ENCODE measurements around the gene LDB2. TPM values are rescaled to one million over a fixed set of nuclear protein-coding genes. Genes with fewer than 3 reads are reported as not detected.
A peak's percentile ranks its signal among the peaks of the same experiment; 100 is the strongest.

LDB2 gene
- total RNA-seq, 2 donors from 2014 or later: 31.0 to 34.1 TPM

GRCh38 chr4:16655111-16655510 is 243.3 kb downstream of the LDB2 start:
- Histone ChIP-seq H3K4me1 (ENCODE audit: control insufficient read depth in 1 of 2, low read depth in 2 of 2) (peaks cover 5 to 17% of the 10 kb centered on the region in 2 donors), H3K36me3 (no peaks in the 10 kb centered on the region), H3K9me3 (no peaks in the 10 kb centered on the region), H3K27ac (no peak overlapping the region), H3K27me3 (replicated peaks; ENCODE audit: insufficient read depth) (no peaks in the 10 kb centered on the region), H3K4me3 (no peak overlapping the region)
- no peak for DNase-seq (ENCODE audit: low spot score)
- TF ChIP-seq CTCF (IDR thresholded peaks at IDR 0.05): no peak
- no peak for ATAC-seq (ENCODE audit: insufficient number of reproducible peaks, low FRiP score, low read depth)

GRCh38 chr4:16652732-16653305 is 245.6 kb downstream of the LDB2 start:
- H3K4me1 ChIP-seq (ENCODE audit: control insufficient read depth in 1 of 2, low read depth in 2 of 2): peaks cover 5 to 17% of the 10 kb centered on the region in 2 donors
- H3K27me3 ChIP-seq (replicated peaks; ENCODE audit: insufficient read depth): no peaks in the 10 kb centered on the region
- DNase-seq (ENCODE audit: low spot score) (no peak), ATAC-seq (ENCODE audit: insufficient number of reproducible peaks, low FRiP score, low read depth) (no peak)
- no peak for TF ChIP-seq CTCF (IDR thresholded peaks at IDR 0.05)
- H3K36me3 ChIP-seq: no peaks in the 10 kb centered on the region
- no peaks in the 10 kb centered on the region for H3K9me3 ChIP-seq
- H3K4me3 ChIP-seq: peak overlapping the region; percentile 42
- no peak overlapping the region for H3K27ac ChIP-seq

- Histone ChIP-seq H3K9me3 (no peaks in the 10 kb centered on the region), H3K36me3 (no peaks in the 10 kb centered on the region), H3K27me3 (replicated peaks; ENCODE audit: insufficient read depth) (no peaks in the 10 kb centered on the region), H3K4me1 (ENCODE audit: control insufficient read depth in 1 of 2, low read depth in 2 of 2) (no peaks in the 10 kb centered on the region), H3K27ac (no peak overlapping the region), H3K4me3 (no peak overlapping the region)
- no peak for TF ChIP-seq CTCF (IDR thresholded peaks at IDR 0.05)
- ATAC-seq (ENCODE audit: insufficient number of reproducible peaks, low FRiP score, low read depth) (no peak), DNase-seq (ENCODE audit: low spot score) (no peak)
Measured at GRCh38 chr4:16646459-16646858, 252.0 kb downstream of the LDB2 start.

- DNase-seq (ENCODE audit: low spot score): no peak
- no peak overlapping the region for H3K27ac ChIP-seq
- no peaks in the 10 kb centered on the region for H3K36me3 ChIP-seq
- TF ChIP-seq CTCF (IDR thresholded peaks at IDR 0.05): no peak
- H3K4me3 ChIP-seq: no peak overlapping the region
- ATAC-seq (ENCODE audit: insufficient number of reproducible peaks, low FRiP score, low read depth): no peak
- no peaks in the 10 kb centered on the region for H3K27me3 ChIP-seq (replicated peaks; ENCODE audit: insufficient read depth)
- no peaks in the 10 kb centered on the region for H3K4me1 ChIP-seq (ENCODE audit: control insufficient read depth in 1 of 2, low read depth in 2 of 2)
- no peaks in the 10 kb centered on the region for H3K9me3 ChIP-seq
Measured at GRCh38 chr4:16643893-16644292, 254.6 kb downstream of the LDB2 start.

- no peaks in the 10 kb centered on the region for H3K9me3 ChIP-seq
- H3K27ac ChIP-seq: no peak overlapping the region
- ATAC-seq (ENCODE audit: insufficient number of reproducible peaks, low FRiP score, low read depth) (no peak), DNase-seq (ENCODE audit: low spot score) (no peak)
- H3K4me1 ChIP-seq (ENCODE audit: control insufficient read depth in 1 of 2, low read depth in 2 of 2): no peaks in the 10 kb centered on the region
- no peak overlapping the region for H3K4me3 ChIP-seq
- no peak for TF ChIP-seq CTCF (IDR thresholded peaks at IDR 0.05)
- H3K36me3 ChIP-seq: no peaks in the 10 kb centered on the region
- H3K27me3 ChIP-seq (replicated peaks; ENCODE audit: insufficient read depth): no peaks in the 10 kb centered on the region
Measured at GRCh38 chr4:16642897-16643296, 255.5 kb downstream of the LDB2 start.
